Body of pancreas (tissue), 4 donors: ENCODE measurements around the gene ZNF442.
"Not testable (repeated sequence)": the region's sequence is repeated elsewhere in the genome, so short reads cannot be mapped to it uniquely, and the experiment has no call there.

Experiments
- CTCF ChIP-seq, 7 experiments: fragments of 450-650 bp in 4 of 7; fragments of 200-600 bp in 3 of 7; sonication (generic) in 3 of 7; IDR thresholded peaks; one replicate each; pipeline ENCODE4 v1.5.1; 2016 to 2019; ENCODE audit warnings: antibody characterized with exemption in 7 of 7
- POLR2A ChIP-seq, 3 donors: fragments of 450-650 bp; IDR thresholded peaks; one replicate each; pipeline ENCODE4 v1.6.1; 2016; ENCODE audit warnings: antibody characterized with exemption in 3 of 3, mild to moderate bottlenecking in 2 of 3

DNA sequence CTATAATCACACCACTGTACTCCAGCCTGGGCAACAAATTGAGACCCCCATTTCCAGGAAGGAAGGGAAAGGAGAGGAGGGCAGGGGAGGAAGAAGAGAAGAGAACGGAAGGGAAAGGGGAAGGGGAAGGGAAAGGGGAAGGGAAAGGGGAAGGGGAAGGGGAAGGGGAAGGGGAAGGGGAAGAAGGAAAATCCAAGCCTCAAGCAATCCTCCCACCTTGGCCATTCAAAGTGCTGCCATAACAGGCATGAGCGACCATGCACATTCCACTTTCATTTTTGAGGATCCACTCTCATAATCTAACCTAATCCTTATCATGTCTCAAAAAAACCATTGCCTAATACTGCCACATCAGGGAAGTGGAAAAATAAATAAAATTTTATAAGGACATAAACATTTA, 20.9 kb upstream of the ZNF442 start:
- not testable (repeated sequence) for TF ChIP-seq CTCF, POLR2A (IDR thresholded peaks at IDR 0.05)
